Choroid plexus epithelial cell (primary cell): ENCODE results near the gene CDON.

Experiments used
- DNase-seq: peaks from one replicate; pipeline ENCODE4 v3.0.0-alpha.2; 2010; ENCODE audit warnings: low read depth
- H3K4me3 ChIP-seq: 2 replicates; pipeline ENCODE4 v1.5.1; 2011; ENCODE audit warnings: low read depth, mild to moderate bottlenecking, control low read depth, low read length, moderate library complexity
- TF ChIP-seq, protein P1 (sequence below): conservative IDR thresholded peaks from 2 replicates; pipeline ENCODE4 v1.5.1; 2011; ENCODE audit warnings: low read depth, mild to moderate bottlenecking, control low read depth, inconsistent platforms, low read length, moderate library complexity

Gene CDON

DNA sequence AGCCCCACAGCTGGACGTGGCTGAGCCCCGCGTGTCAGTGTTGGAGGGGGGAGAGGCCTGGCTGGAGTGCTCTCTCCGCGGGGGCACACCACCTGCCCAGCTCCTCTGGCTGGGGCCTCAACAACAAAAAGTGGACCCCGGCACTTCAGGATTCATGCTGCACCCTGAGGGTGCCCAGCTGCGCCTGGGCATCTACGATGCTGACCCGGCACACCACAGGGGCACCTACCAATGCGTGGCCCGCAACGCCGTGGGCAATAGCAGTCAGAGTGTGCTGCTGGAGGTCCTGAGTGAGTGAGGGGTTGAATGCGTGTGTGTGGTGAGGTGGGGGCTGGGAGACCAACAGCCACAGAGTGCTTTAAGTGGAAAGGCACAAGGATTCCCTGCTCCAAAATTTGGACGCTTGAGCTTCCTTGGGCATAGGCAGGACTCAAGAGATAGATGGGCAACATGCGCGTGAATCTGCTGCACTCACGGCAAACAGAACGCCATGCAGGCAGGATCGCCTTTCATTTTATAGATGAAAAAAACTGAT lies 109.2 kb downstream of the CDON start:
- H3K4me3 ChIP-seq = no peak overlapping the region
- DNase-seq = no peak
- TF ChIP-seq, protein P1, sequence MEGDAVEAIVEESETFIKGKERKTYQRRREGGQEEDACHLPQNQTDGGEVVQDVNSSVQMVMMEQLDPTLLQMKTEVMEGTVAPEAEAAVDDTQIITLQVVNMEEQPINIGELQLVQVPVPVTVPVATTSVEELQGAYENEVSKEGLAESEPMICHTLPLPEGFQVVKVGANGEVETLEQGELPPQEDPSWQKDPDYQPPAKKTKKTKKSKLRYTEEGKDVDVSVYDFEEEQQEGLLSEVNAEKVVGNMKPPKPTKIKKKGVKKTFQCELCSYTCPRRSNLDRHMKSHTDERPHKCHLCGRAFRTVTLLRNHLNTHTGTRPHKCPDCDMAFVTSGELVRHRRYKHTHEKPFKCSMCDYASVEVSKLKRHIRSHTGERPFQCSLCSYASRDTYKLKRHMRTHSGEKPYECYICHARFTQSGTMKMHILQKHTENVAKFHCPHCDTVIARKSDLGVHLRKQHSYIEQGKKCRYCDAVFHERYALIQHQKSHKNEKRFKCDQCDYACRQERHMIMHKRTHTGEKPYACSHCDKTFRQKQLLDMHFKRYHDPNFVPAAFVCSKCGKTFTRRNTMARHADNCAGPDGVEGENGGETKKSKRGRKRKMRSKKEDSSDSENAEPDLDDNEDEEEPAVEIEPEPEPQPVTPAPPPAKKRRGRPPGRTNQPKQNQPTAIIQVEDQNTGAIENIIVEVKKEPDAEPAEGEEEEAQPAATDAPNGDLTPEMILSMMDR = no peak

DNA sequence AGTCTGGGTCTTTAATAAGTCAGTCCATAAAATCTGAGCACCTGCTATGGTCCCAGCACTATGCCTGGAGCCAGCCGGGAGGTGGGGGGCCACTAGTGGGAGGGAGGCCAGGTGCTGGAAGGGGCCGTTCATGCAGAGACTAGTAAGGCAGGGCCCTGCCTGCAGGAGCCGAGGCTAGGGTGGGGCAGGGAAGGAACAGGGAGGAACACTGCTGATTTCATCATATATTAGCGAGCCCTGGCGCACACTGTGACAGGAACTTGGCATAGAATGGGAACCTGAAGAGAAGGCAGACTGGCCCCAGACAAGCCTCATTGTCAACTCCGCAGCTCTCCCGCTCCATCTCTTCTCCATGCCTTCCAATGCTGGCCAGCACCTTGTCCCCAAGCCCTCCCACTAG lies 109.7 kb downstream of the CDON start:
- no peak for DNase-seq
- H3K4me3 ChIP-seq = no peak overlapping the region

DNA sequence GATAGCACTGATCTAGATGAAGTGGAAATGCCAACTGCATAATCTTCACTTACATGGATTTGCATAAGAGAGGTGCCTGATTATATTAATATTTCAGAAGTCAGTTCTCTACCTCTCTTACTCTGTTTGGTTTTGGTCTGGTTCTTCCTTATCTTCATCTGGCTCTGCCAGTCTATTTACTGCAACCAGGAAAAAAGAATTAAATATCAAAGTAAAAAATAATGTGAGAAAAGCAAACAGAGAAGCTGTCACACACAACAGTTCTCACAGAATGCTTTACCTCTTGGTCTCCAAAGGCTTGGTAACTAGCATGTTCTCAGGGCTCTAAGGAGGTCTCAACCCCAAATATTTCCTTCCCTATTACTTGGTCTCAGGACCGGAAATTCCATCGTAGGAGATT lies 110.1 kb downstream of the CDON start:
- no peak for DNase-seq
- no peak overlapping the region for H3K4me3 ChIP-seq
- TF ChIP-seq, protein P1 = no peak

More for the DNA sequence above, 109.7 kb downstream of the CDON start:
- TF ChIP-seq, protein P1 = no peak

DNA sequence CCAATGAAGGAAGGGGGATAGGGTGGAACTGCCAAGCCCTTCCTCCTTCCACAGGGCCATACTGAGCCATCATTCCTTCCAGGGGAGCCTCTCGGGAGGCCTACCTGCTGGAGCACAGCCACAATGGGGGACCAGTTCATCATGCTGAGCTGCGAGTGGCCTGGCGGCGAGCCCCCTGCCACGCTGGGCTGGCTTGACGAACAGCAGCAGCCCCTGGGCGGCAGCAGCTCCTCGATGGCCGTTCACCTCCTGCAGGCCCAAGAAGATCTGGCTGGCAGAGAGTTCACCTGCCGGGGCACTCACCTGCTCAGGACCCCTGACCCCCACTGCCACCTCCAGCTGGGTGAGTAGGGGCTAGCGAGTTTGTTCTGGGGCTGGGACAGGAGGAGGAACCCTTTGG lies 110.9 kb downstream of the CDON start:
- H3K4me3 ChIP-seq = no peak overlapping the region
- no peak for DNase-seq
- TF ChIP-seq, protein P1 = no peak

DNA sequence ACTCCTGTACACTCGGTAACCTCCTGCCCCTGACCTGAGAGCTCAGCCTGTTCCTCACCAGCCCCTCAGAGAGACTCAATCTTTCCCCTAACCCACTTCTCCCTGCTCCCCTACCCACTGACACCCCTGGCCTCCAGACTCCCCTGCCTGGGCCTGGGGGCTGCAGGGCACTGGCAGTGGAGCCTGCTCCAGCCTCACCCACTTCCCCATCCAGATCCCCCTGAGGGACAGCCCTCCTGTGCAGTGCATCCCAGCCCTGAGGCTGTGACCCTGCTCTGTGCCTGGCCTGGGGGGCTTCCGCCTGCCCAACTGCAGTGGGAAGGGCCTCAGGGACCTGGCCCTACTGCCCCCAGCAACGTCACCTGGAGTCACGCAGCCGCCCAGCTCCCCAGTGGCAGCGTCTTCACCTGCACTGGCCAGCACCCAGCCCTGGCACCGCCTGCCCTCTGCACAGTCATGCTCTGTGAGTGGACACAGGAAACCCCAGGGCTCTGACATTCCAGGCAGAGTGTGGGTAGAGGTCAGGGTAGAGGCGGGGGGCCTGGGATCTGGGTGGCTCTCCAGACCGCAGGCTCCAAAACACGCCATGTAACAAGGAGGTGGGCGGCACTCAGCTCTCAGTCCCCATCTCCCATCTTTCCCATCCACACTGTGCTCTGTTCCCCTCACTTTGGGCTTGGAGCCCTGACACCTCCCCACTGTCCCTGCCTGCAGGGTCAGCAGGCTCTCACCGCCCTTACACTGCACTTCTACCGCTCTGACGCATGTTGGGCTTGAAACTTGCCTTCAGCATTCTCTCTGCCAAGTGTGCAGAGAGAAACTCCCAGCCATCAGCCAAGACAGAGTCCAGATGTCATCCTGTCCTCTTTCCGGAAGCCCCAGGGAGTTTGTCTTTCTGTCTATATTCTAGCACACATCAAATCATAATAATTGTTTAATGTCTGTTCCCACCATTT lies 111.7 kb downstream of the CDON start:
- H3K4me3 ChIP-seq = no peak overlapping the region
- DNase-seq = peak; percentile 9
- TF ChIP-seq, protein P1 = no peak

DNA sequence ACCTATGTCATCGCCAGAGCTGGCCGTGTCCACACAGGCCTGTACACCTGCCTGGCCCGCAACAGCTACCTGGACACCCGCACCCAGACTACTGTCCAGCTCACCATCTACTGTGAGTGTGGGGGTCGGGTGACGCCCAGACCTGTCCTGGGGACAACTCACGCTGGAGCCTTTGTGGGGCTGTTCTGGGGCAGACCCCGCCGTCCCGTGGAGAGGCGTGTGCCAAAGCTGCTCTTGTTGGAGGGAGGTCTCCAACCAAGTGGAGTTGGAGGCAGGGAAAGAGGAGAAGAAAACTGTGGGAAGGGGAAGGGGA lies 112.5 kb downstream of the CDON start:
- TF ChIP-seq, protein P1 = no peak
- H3K4me3 ChIP-seq = no peak overlapping the region
- DNase-seq = no peak
